ENCODE data around the gene SAMHD1.
"Not testable (repeated sequence)": the region's sequence is repeated elsewhere in the genome, so short reads cannot be mapped to it uniquely, and the experiment has no call there.

The SAMHD1 gene

DNA sequence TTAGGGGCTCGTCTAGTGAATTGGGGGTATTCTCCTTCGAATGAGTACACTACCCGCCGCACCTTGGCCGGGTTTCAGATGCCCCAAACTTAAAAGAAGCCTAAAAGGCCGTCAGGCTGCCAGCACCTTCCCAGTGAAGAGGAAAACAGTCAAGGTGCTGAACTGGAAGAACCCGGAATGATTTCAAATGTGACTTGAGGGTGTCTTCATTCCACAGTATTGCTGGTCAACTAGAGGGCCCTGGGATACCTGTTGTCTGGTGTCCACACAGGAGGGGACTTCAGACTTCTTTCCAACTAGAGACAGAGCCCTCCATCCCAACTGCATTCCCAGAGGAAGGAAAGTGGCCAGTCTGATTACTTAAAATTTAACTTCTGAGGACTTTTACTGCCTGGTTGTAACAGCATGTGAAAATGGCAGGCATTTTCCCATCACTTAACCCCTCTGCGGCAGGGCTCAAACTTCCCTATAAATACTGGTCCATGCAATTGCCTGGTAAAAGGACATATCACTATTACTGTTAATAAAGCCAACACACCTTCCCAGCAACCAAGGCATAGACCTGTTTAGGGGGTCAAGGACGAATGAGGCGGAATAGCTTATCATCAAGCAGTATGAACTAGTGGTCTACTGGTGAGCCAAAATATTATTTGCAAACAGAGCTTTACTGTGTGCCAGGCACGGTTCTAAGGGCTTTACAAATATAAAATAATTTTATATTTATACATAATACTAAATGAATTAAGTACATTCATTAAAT is 651 bp upstream of the SAMHD1 start:
- no peak for DNase-seq

DNA sequence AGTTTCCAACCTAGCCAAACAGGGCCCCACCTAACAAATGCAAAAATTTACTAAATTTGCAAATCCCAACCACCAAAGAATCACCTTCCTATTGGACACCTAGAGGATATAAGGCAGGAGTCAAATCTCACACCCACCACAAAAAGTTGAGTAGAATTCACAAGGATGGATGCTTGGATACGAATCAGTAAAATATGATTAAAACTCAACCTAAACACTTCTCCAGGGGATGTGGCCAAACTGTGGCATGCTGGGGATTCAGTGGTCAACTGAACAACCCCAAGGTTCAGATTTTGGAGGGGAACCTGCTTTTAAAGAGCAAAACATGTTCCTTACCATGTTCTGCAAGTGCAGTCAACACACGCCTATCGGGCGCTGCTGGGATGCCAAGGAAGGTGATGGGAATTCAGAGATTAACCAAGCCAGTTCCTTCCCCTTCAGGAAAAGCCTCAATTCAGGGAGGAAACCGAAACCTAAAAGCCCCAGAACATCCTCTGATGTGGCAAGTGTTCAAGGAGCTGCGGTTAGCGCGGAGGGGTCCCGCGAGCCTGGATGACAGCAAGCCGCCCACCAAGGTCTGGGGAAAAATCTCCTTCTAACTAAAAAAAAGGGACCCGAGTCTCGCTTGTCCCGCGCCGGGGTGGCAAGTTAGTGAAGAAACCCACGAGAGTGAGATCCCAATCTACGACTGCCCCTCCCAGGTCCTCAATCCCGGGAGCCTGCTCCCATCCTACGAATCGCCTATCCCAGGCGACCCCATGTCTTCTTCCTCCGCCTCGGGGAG is 902 bp downstream of the SAMHD1 start:
- peak; percentile 57 for DNase-seq

DNA sequence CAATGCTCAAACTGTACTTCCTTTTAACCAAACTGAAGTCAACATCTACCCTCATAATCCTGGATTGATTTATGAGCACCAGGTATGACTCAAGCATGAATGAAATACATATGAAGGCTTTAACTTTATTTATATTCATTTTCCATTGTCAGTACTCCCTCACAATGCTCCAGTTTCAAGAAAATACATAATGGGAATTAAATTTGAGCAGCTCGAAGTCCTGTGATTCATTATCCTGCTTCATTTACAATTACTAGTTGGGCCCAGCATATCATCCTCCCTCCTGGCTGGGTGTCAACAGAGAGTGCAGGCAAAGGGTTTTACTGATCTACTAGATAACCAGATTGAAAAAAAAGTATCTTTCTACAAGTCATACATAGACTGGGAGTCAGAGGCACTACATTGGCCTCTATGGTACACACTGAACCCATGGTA is 10.1 kb downstream of the SAMHD1 start:
- DNase-seq: peak; percentile 34

DNA sequence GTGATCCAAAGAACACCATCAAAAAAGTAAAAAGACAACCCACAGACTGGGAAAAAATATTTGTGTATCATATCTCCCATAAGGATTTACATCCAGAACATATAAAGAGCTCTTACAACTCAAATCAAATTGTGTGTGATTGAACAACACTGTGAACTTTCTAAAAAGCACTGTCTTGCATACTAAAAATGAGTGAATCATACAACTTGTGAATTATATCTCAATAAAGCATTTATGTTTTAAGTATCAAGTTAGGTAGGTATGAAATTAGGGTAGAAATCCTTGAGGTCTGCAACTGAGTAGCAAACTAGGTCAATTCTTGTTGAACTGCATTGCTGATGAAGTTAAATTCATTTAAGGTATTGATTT is 14.1 kb downstream of the SAMHD1 start:
- no peak for DNase-seq

DNA sequence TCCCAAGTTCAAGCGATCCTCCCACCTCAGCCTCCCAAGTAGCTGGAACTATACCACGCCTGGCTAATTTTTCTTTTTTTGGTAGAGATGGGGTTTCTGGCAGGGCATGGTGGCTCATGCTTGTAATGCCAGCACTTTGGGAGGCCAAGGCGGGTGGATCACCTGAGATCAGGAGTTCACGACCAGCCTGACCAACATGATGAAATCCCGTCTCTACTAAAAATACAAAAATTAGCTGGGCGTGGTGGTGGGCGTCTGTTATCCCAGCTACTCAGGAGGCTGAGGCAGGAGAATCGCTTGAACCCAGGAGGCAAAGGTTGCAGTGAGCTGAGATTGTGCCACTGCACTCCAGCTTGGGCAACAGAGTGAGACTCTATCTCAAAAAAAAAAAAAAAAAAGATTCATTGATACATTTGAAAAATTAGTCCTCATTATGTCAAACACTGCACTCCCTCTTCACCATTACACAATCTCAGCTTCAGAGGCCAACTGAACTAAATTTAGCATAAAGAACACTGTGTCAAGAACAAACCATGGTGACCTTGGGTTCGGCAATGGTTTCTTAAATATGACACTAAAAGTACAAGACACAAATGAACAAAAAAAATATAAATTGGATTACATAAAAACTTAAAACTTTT is 14.6 kb downstream of the SAMHD1 start:
- DNase-seq: not testable (repeated sequence)

DNA sequence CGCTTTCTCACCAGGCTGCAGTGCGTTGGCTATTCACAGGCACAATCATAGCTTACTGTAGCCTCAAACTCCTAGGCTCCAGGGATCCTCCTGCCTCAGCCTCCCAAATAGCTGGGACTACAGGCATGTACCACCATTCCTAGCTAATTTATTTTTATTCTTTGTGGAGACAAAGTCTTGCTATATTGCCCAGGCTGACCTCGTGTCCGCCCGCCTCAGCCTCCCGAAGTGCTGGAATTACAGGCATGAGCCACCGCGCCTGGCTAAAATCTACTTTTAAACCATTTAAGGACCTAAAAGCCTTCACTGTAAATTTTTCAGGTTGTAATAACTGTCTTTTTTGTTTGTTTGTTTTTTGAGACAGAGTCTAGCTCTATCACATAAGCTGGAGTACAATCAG is 15.2 kb downstream of the SAMHD1 start:
- DNase-seq: no peak

DNA sequence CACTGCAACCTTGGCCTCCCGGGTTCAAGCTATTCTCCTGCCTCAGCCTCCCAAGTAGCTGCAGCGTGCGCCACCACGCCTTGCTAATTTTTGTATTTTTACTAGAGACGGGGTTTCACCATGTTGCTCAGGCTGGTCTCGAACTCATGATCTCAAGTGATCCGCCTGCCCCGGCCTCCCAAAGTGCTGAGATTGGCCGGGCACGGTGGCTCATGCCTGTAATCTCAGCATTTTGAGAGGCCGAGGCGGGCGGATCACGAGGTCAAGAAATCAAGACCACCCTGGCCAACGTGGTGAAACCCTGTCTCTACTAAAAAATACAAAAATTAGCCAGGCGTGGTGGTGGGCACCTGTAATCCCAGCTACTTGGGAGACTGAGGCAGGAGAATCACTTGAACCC is 17.9 kb downstream of the SAMHD1 start:
- DNase-seq: not testable (repeated sequence)

DNA sequence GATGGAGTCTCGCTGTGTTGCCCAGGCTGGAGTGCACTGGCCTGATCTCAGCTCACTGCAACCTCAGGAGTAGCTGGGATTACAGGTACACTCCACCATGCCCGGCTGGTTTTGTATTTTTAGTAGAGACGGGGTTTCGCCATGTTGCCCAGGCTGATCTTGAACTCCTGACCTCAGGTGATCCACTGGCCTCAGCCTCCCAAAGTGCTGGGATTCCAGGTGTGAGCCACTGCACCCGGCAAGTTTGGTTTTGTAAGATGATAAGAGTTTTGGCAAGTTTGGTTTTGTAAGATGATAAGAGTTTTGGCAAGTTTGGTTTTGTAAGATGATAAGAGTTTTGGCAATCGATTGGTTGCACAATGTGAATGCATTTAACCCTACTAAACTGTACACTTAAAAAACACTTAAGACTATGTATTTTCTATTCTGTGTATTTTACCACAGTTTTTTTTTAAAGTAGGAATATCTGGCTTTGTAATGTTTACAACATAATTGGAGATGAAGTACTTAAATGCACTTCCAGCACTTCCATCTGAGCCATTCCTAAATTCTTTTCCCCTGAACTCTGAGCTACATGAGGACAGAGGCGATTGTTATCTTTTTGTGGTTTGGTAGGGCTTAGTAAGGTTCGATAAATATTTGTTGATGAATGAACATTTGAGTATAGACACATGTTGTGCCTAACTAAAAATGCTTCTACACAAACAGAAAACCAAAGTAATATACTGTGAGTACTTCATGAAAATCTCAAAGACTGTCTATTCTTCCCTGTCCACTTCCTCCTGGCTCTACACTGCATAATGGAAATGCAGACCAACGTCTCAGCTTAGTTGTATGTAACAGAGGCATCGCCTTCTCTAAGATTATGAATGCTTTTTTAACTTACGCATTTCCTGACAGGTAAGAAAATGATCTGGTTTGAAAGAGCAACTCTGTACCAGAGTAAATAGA is 18.8 kb downstream of the SAMHD1 start:
- DNase-seq: no peak

DNA sequence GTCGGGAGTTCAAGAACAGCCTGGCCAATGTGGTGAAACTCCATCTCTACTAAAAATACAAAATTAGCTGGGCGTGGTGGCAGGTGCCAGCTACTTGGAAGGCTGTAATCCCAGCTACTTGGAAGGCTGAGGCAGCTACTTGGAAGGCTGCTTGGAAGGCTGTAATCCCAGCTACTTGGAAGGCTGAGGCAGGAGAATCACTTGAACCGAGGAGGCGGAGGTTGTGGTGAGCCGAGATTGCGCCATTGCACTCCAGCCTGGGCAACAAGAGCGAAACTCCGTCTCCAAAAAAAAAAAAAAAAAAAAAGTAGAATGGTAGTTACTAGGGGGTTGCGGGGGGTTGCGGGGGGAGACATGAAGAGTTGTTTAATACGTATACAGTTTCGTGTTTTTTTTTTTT is 19.4 kb downstream of the SAMHD1 start:
- not testable (repeated sequence) for DNase-seq

DNA sequence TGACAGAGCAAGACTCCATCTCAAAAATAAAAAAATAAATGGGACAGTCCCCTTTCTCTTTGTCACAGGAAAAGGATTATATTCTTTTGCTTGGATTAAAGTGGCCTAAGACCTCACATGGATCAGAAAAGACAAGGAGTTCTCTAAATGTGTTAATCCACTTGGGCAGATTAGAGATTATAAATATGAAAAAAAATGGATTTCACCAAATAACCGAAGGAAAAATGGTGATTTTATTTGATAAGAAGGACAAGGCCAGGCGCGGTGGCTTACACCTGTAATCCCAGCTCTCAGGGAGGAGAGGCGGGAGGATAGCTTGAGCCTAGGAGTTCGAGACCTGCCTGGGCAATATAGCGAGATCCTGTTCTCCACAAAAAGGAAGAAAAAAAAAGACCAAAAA is 21.8 kb downstream of the SAMHD1 start:
- DNase-seq: no peak

DNA sequence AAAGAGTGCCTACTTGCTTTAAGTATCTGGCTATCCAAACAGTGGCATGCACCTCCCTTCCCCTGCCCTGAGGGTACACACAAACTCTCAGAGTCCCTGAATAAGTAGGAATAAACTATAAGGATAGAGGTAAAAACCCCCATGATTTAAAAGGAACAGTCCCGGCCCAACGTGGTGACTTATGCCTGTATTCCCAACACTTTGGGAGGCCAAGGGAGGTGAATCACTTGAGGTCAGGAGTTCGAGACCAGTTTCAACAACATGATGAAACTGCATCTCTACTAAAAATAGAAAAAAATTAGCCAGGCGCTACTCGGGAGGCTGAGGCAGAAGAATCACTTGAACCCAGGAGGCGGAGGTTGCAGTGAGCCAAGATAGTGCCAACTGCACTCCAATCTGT is 22.2 kb downstream of the SAMHD1 start:
- DNase-seq: no peak

DNA sequence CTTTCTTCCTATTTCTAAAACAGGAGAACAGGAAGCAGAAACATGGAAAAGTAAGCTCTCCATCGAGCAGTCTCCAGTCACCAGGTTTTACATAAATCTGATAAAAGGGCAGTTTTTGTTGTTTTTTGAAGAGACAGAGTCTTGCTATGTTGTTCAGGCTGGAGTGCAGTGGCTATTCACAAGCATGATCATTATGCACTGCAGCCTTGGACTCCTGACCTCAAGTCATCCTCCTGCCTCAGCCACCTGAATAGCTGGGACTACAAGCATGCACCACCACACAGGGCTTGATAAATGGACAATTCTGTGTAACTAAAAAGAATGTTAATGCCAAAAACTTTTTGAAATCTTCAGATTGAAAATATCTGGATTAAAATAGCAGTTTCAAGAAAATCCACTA is 23.8 kb downstream of the SAMHD1 start:
- DNase-seq: no peak

DNA sequence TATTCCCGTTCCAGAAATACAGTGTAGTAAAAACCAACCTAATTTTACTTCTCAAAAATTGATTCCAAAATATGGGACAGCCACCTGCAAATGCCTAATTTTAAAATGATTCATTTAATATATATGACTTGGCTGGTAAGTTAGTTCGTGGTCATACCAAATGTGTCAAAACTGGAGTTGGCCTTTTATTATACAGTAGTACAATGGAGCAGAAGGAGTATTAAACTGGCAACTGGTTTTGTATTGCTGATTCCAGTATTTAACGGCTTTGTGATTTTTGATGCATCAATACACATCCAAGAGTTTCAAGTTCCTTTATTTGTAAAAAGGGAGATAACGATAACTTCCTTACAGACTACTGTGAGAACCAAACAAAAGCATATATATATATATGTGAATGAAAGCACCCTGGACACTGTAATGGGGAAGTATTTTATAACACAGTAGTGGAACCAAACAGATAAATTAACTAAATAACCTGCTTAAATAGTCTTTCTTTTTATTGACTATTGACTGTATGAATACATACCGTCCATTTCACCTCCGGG is 24.8 kb downstream of the SAMHD1 start:
- no peak for DNase-seq

DNA sequence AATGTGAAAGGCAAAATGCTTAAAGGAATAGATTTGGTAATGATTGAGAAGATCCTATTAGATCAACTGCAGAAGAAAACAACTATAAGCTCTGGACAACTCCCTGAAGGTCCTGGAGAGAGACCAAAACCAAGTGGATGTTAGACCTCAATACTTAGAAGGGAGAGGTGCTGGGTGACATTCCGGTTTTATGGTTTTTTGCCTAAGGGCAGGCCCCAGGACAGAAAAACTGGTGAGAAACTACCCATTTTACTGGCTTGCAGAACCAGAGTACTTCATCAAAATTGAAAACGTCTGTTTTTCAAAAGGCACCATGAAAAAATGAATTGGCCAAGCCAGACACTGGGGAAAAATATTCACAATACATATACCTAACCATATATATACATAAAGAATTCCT is 26.3 kb downstream of the SAMHD1 start:
- no peak for DNase-seq

DNA sequence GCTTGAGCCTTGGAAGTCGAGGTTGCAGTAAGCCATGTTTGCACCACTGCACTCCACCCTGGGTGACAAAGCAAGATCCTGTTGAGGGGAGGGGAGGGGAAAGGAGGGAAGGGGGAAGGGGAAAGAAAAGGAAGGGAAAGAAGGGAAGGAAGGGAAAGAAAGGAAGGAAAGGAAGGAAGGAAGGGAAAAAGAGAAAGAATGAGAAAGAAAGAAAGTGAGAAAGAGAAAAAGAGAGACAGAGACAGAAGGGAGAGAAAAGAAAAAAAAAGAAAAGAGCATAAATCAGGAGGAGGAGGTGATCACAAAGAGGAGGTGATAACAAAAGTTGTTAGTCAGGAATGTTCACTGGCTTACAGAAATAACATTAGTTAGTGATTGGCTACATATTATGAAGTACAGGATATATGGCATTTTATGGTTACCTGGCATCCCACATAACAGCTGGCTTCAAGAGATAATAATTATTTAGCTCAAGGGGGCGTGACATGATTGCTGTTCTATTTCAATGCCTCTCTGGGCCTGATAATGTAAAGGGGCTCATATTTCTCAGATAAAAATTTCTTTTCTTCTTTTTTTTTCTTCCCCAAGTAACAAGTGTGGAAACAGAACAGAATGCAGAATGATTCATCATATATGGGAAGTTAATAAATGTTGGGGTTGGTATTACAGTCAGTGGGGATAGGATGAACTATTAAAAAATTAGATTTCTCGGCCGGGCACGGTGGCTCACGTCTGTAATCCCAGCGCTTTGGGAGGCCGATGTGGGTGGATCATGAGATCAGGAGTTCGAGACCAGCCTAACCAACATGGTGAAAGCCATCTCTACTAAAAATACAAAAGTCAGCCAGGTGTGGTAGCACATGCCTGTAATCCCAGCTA is 27.1 kb downstream of the SAMHD1 start:
- DNase-seq: no peak

DNA sequence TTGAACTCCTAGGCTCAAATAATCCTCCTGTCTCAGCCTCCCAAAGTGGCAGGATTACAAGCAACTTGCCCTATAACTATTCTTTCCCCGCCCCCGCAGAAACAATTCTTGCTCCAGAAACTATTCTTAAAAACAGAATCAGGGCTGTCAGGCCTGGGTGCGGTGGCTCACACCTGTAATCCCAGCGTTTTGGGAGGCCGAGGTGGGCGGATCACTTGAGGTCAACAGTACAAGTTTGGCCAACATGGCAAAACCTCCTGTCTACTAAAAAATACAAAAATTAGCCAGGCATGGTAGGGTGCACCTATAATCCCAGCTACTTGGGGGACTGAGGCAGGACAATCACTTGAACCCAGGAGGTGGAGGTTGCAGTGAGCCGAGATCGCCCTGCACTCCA is 31.2 kb downstream of the SAMHD1 start:
- DNase-seq: no peak

DNA sequence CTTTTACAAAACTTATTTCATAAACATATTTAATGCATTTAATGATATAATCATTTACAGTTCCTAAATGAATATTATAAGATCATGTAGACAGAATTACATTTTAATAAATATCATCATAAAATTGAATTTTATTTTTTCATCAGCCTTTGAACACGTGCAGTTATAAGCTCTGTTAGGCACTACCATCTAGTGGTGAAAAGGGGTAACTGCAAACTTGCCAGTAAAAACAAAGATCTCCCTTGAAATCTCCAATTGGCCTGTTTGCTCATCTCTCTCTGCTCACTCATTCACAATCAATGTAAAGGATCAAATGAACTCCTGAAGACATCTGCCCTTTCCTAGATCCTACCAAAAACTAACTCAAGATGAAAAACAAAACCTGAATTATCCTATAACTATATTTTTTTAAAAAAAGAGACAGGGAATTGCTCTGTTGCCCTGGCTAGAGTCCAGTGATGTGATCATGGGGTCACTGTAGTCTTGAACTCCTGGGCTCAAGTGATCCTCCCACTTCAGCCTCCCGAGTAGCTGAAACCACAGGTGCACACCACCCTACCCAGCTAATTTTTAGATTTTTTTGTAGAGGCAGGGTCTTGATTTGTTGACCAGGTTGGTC is 31.7 kb downstream of the SAMHD1 start:
- DNase-seq: peak; percentile 74

DNA sequence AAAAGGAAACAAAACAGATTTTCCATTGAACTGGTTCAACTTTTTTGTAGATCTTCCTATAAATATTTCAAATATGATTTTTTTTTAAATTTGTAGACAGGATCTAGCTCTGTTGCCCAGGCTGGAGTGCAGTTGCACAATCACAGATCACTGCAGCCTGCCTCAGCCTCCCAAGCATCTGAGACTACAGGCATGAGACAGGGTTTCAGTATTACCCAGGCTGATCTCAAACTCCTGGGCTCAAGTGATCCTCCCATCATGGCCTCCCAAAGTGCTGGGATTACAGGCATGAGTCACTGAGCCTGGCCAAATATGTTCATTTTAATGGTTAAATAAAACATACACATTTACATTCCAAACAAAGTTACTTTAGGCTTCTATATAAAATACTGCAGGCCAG is 33.6 kb downstream of the SAMHD1 start:
- DNase-seq: no peak

DNA sequence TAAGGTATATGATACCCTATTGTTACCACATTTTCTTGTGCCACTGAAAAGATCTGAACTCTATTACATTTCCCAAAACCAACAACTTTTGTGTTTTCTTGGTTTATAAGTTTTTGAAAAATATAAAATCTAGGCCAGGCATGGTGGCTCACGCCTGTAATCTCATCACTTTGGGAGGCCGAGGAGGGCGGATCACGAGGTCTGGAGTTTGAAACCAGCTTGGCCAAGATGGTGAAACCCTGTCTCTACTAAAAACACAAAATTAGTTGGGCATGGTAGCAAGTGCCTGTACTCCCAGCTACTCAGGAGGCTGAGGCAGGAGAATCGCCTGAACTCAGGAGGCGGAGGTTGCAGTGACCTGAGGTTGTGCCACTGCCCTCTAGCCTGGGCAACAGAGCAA is 34.3 kb downstream of the SAMHD1 start:
- DNase-seq: no peak

DNA sequence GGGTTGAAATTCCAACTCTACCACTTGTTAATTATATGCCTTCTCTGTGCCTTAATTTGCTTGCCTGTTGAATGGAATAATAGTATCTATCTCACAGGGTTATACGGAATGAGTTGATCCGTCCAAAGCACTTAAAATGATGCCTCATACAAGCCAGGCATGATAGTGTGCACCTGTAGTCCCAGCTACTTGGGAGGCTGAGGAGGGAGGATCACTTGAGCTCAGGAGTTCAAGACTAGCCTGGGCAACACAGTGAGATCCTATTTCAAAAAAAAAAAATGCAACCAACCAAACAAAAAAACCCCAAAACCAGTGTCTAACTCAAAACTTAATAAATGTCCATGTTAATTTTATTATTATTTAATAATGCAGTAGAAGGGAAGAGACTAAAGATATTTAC is 35.3 kb downstream of the SAMHD1 start:
- no peak for DNase-seq

DNA sequence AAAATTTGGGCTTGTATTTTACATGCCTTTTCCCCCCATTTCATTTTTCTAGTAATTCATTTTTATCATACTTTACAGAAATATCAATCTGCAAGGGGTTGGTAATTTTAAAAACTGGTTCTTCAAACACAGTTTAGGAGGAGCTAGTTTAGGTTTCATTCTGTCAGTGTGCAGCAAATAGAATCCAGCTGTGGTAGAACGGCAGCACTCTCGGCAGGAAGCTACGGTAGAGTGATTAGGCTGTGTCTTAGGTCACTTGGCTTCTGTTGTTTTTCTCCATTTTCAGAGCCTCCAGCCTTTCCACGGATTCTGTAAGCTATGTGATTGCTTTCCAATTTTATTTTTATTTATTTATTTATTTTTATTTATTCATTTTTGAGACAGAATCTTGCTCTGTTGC is 42.9 kb downstream of the SAMHD1 start:
- DNase-seq: no peak

All from CD4-positive, alpha-beta T cell treated with Interleukin-12 subunit alpha and Interleukin-12 subunit beta, for 1 hour (primary cell).